Endothelial cell of umbilical vein (primary cell): ENCODE results near the gene ANTXRL. TPM values are rescaled to one million over a fixed set of nuclear protein-coding genes. Genes with fewer than 3 reads are reported as not detected.

Experiments used
- BruUV-seq: library from RNA; stranded (reverse); fragments of 400-500 nt; replicated peaks from 2 replicates; lab custom pipeline; 2021; lab: Mats Ljungman, UMichigan
- CTCF ChIA-PET: fragments of 300-600, 350-600 bp; sonication (Branson Sonifier 250); formaldehyde crosslinking; loops from one replicate; lab custom pipeline; 2021; ENCODE audit warnings: antibody characterized with exemption, inconsistent platforms; lab: Charles Lee
- POLR2A ChIA-PET: fragments of 300-600, 350-600 bp; sonication (Branson Sonifier 250); formaldehyde crosslinking; loops from one replicate; lab custom pipeline; 2021; ENCODE audit warnings: antibody characterized with exemption, inconsistent platforms; lab: Charles Lee
- DNase-seq: peaks from one replicate; pipeline ENCODE4 v3.0.0-alpha.2; 2011; ENCODE audit warnings: low read depth, low spot score
- FAIRE-seq: peaks from 2 replicates; lab custom pipeline; 2011; peaks lifted over from hg19 to GRCh38; lab: Jason Lieb, UNC
- H2AFZ ChIP-seq: 2 replicates; pipeline ENCODE4 v1.6.0; 2012; ENCODE audit warnings: low read depth, low read length, control low read depth, inconsistent platforms
- H3K27ac ChIP-seq: 2 replicates; pipeline ENCODE4 v1.5.1; 2011; ENCODE audit warnings: low read depth, mild to moderate bottlenecking, control low read depth, low read length, moderate library complexity; ENCODE audit not compliant: insufficient read depth
- H3K27me3 ChIP-seq, 2 experiments: 2 replicates each; pipeline versions ENCODE4 v1.6.0 to v1.6.1; 2011; ENCODE audit warnings: low read length in 2 of 2, mixed read lengths in 1 of 2; ENCODE audit not compliant: control insufficient read depth in 2 of 2, insufficient read depth in 2 of 2
- H3K36me3 ChIP-seq, 2 experiments: 2 replicates in 1 of 2; 3 replicates in 1 of 2; pipeline ENCODE4 v1.5.1; 2011; ENCODE audit warnings: low read length in 2 of 2, mild to moderate bottlenecking in 1 of 2, moderate library complexity in 1 of 2; ENCODE audit not compliant: control insufficient read depth in 2 of 2, insufficient read depth in 2 of 2; ENCODE audit errors: extremely low read depth in 1 of 2
- H3K4me1 ChIP-seq: 3 replicates; pipeline ENCODE4 v1.5.1; 2011; ENCODE audit warnings: mild to moderate bottlenecking, low read length; ENCODE audit not compliant: control insufficient read depth, insufficient read depth; ENCODE audit errors: extremely low read depth
- H3K4me2 ChIP-seq: 2 replicates; pipeline ENCODE4 v1.6.1; 2011; ENCODE audit warnings: low read length, control low read depth, mixed read lengths; ENCODE audit not compliant: insufficient read depth
- H3K4me3 ChIP-seq, 3 experiments: fragments of 200-600 bp in 1 of 3; sonication (generic), shearing (Covaris generic) in 1 of 3; replicated peaks in 1 of 3; 2 replicates each; pipeline ENCODE4 v1.5.1; 2011 to 2016; ENCODE audit warnings: control low read depth in 3 of 3, low read length in 3 of 3, mild to moderate bottlenecking in 2 of 3, inconsistent platforms in 1 of 3, low read depth in 1 of 3, moderate library complexity in 1 of 3; ENCODE audit not compliant: insufficient read depth in 1 of 3
- H3K79me2 ChIP-seq: 2 replicates; pipeline ENCODE4 v1.6.0; 2012; ENCODE audit warnings: low read length, inconsistent platforms; ENCODE audit not compliant: control insufficient read depth, insufficient read depth
- H3K9ac ChIP-seq: replicated peaks from 2 replicates; pipeline ENCODE3; 2011; ENCODE audit warnings: low read length, control low read depth; ENCODE audit not compliant: insufficient read depth; ENCODE audit errors: extremely low read depth
- H3K9me1 ChIP-seq: replicated peaks from 3 replicates; pipeline ENCODE4 v1.6.0; 2011; ENCODE audit warnings: mild to moderate bottlenecking, low read length; ENCODE audit not compliant: control insufficient read depth, insufficient read depth; ENCODE audit errors: extremely low read depth
- H3K9me3 ChIP-seq: replicated peaks from 2 replicates; pipeline ENCODE4 v1.5.1; 2012; ENCODE audit warnings: low read length, inconsistent platforms; ENCODE audit not compliant: control insufficient read depth, insufficient read depth
- H4K20me1 ChIP-seq: replicated peaks from 2 replicates; pipeline ENCODE3; 2011; ENCODE audit warnings: mild to moderate bottlenecking, low read length; ENCODE audit not compliant: control insufficient read depth, insufficient read depth; ENCODE audit errors: extremely low read depth
- EZH2 ChIP-seq: IDR thresholded peaks from 2 replicates; pipeline ENCODE4 v1.6.1; 2012; ENCODE audit warnings: borderline replicate concordance, low read depth, mild to moderate bottlenecking, moderate library complexity, low read length, inconsistent platforms; ENCODE audit not compliant: severe bottlenecking
- FOS ChIP-seq: IDR thresholded peaks from 2 replicates; pipeline ENCODE4 v1.6.1; 2011; ENCODE audit warnings: mild to moderate bottlenecking, low read length, moderate library complexity, borderline replicate concordance; ENCODE audit not compliant: insufficient read depth
- GATA2 ChIP-seq: IDR thresholded peaks from 2 replicates; pipeline ENCODE4 v1.7.0; 2011; ENCODE audit warnings: low read depth, mild to moderate bottlenecking, moderate library complexity, mixed read lengths, low read length; ENCODE audit not compliant: insufficient read length, insufficient read depth
- JUN ChIP-seq: IDR thresholded peaks from 2 replicates; pipeline ENCODE4 v1.6.1; 2011; ENCODE audit warnings: borderline replicate concordance, low read depth; ENCODE audit not compliant: insufficient read length, insufficient read depth
- POLR2A ChIP-seq: IDR thresholded peaks from 2 replicates; pipeline ENCODE4 v1.6.1; 2012; ENCODE audit warnings: low read depth, mild to moderate bottlenecking, control low read depth, low read length
- dilution Hi-C: fragments of 300-500 bp; cut with MboI; formaldehyde crosslinking; loops from one replicate; pipeline ENCODE4 v1.15.0; 2019; ENCODE audit warnings: low sequenced_read_pairs; ENCODE audit not compliant: extremely low pct_ligation_motif_present
- intact Hi-C: fragments of 100-400 bp; cut with micrococcal nuclease; formaldehyde crosslinking; loops from one replicate; pipeline ENCODE4 v1.10.0; 2022
- polyA plus RNA-seq, 4 experiments: library from polyadenylated mRNA; depleted of rRNA in 3 of 4; stranded (reverse) in 3 of 4; unstranded in 1 of 4; fragments of >200 nt; gene quantifications; 2 replicates each; pipeline versions ENCODE4 v1.2.1 to v1.2.3, GENCODE V29; 2011 to 2012; ENCODE audit warnings: missing spikeins in 1 of 4
- total RNA-seq: library from RNA; stranded (reverse); gene quantifications from 2 replicates; pipeline ENCODE4 v1.2.3, GENCODE V29; 2021
- TF ChIP-seq, protein P1 (sequence below): IDR thresholded peaks from 2 replicates; pipeline ENCODE4 v1.6.1; 2011; ENCODE audit not compliant: insufficient read depth, insufficient read length

The ANTXRL gene
- total and polyA plus RNA-seq, 2 donors (not counting 3 experiments of a cell fraction or from before 2014, with no cell fraction given): not detected

GRCh38 chr10:46290101-46290886 is 3.5 kb downstream of the ANTXRL start:
- Histone ChIP-seq H3K27me3 (no peaks in the 10 kb centered on the region), H2AFZ (no peak overlapping the region), H3K36me3 (no peaks in the 10 kb centered on the region), H3K4me3 (no peak overlapping the region), H3K79me2 (no peaks in the 10 kb centered on the region), H3K4me2 (no peak overlapping the region), H3K9me3 (no peaks in the 10 kb centered on the region), H4K20me1 (no peaks in the 10 kb centered on the region), H3K4me1 (peaks cover under 1% of the 10 kb centered on the region), H3K27ac (no peak overlapping the region), H3K9ac (no peak overlapping the region), H3K9me1 (no peaks in the 10 kb centered on the region)
- POLR2A ChIA-PET: no interaction called here
- no TSS peak for BruUV-seq
- no peak for FAIRE-seq
- dilution Hi-C loops (no loop called here), intact Hi-C loops (loop anchor here (5.0 kb wide), 1 partner anchor 808 kb away; no protein-coding TSS in a partner anchor)
- TF ChIP-seq, protein P1, sequence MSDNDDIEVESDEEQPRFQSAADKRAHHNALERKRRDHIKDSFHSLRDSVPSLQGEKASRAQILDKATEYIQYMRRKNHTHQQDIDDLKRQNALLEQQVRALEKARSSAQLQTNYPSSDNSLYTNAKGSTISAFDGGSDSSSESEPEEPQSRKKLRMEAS: no peak
- TF ChIP-seq GATA2 (no peak), EZH2 (no peak), POLR2A (no peak), JUN (no peak), FOS (no peak)
- no peak for DNase-seq
- CTCF ChIA-PET: no interaction called here
